H1 (cell line): ENCODE data around the gene HACL1. TPM values are rescaled to one million over a fixed set of nuclear protein-coding genes. Genes with fewer than 3 reads are reported as not detected.

Experiments used
- CTCF ChIA-PET: fragments of 300-600 bp; sonication (Branson Sonifier 250); formaldehyde crosslinking; loops from one replicate; lab custom pipeline; 2021; ENCODE audit not compliant: partially characterized antibody; lab: Charles Lee
- POLR2A ChIA-PET: fragments of 300-600 bp; sonication (Branson Sonifier 250); formaldehyde crosslinking; loops from one replicate; lab custom pipeline; 2021; ENCODE audit warnings: inconsistent platforms; ENCODE audit not compliant: partially characterized antibody; lab: Charles Lee
- DNase-seq, 2 experiments: peaks; one replicate each; pipeline versions ENCODE4 v3.0.0 to v3.0.0-alpha.2; 2010 to 2022; ENCODE audit warnings: low spot score in 2 of 2, low read depth in 1 of 2, mixed read lengths in 1 of 2
- FAIRE-seq: peaks from 2 replicates; lab custom pipeline; 2011; peaks lifted over from hg19 to GRCh38; lab: Jason Lieb, UNC
- H2AFZ ChIP-seq: 2 replicates; pipeline ENCODE4 v1.8.1; 2012; ENCODE audit warnings: low read length, inconsistent platforms
- H2AK5ac ChIP-seq: 2 replicates; pipeline ENCODE4 v1.6.1; 2013; ENCODE audit warnings: low read depth, low read length
- H2BK120ac ChIP-seq: replicated peaks from 2 replicates; pipeline ENCODE3; 2013; ENCODE audit warnings: low read depth, low read length, inconsistent platforms
- H2BK12ac ChIP-seq: 2 replicates; pipeline ENCODE4 v1.6.1; 2013; ENCODE audit warnings: low read depth, low read length
- H2BK15ac ChIP-seq: 2 replicates; pipeline ENCODE4 v1.6.1; 2013; ENCODE audit warnings: low read length
- H2BK20ac ChIP-seq: 2 replicates; pipeline ENCODE4 v1.6.1; 2013; ENCODE audit warnings: low read length
- H2BK5ac ChIP-seq: 2 replicates; pipeline ENCODE4 v1.6.1; 2013; ENCODE audit warnings: low read depth, low read length
- H3K14ac ChIP-seq: 2 replicates; pipeline ENCODE4 v1.6.1; 2013; ENCODE audit warnings: inconsistent platforms; ENCODE audit not compliant: insufficient read length
- H3K18ac ChIP-seq: 2 replicates; pipeline ENCODE4 v1.6.1; 2013; ENCODE audit warnings: low read length; ENCODE audit errors: extremely low read depth
- H3K23ac ChIP-seq: 2 replicates; pipeline ENCODE4 v1.6.1; 2013; ENCODE audit warnings: inconsistent platforms; ENCODE audit not compliant: insufficient read length
- H3K23me2 ChIP-seq: 2 replicates; pipeline ENCODE4 v1.6.1; 2013; ENCODE audit warnings: low read depth, low read length
- H3K27ac ChIP-seq: 2 replicates; pipeline ENCODE4 v1.6.1; 2011; ENCODE audit warnings: low read depth, low read length, inconsistent platforms
- H3K27me3 ChIP-seq, 4 experiments: replicated peaks in 1 of 4; 1 replicate in 1 of 4; 2 replicates in 3 of 4; pipeline versions ENCODE4 v1.6.1 to v1.8.1; 2011 to 2013; ENCODE audit warnings: low read length in 3 of 4, mild to moderate bottlenecking in 3 of 4, inconsistent platforms in 2 of 4, mixed read lengths in 2 of 4, moderate library complexity in 1 of 4; ENCODE audit not compliant: control insufficient read depth in 3 of 4, insufficient read depth in 3 of 4; ENCODE audit errors: extremely low read depth in 1 of 4
- H3K36me3 ChIP-seq, 4 experiments: 2 replicates each; pipeline versions ENCODE4 v1.6.1 to v1.8.1; 2011 to 2013; ENCODE audit warnings: mild to moderate bottlenecking in 4 of 4, low read length in 3 of 4, moderate library complexity in 2 of 4, control low read depth in 1 of 4, inconsistent platforms in 1 of 4; ENCODE audit not compliant: insufficient read depth in 4 of 4, control insufficient read depth in 2 of 4
- H3K4ac ChIP-seq: replicated peaks from 2 replicates; pipeline ENCODE3; 2013; ENCODE audit warnings: low read length, low read depth, mixed read lengths, inconsistent platforms; ENCODE audit not compliant: insufficient read length
- H3K4me1 ChIP-seq, 4 experiments: replicated peaks in 1 of 4; 1 replicate in 1 of 4; 2 replicates in 3 of 4; pipeline versions ENCODE4 v1.6.1 to v1.8.1; 2011 to 2013; ENCODE audit warnings: low read length in 3 of 4, inconsistent platforms in 2 of 4, mixed read lengths in 1 of 4; ENCODE audit not compliant: insufficient read depth in 4 of 4, control insufficient read depth in 3 of 4
- H3K4me2 ChIP-seq, 2 experiments: 2 replicates each; pipeline versions ENCODE4 v1.6.1 to v1.8.1; 2011 to 2013; ENCODE audit warnings: low read depth in 2 of 2, low read length in 2 of 2, control low read depth in 1 of 2, inconsistent platforms in 1 of 2, mild to moderate bottlenecking in 1 of 2; ENCODE audit not compliant: insufficient read depth in 1 of 2
- H3K4me3 ChIP-seq, 4 experiments: fragments of 200-600, 300-600 bp in 1 of 4; sonication (generic), shearing (Covaris generic), sonication (Bioruptor Twin) in 1 of 4; 2 replicates each; pipeline versions ENCODE4 v1.5.1 to v1.8.1; 2011 to 2016; ENCODE audit warnings: low read length in 4 of 4, low read depth in 3 of 4, control low read depth in 2 of 4, inconsistent platforms in 2 of 4, mild to moderate bottlenecking in 2 of 4, mixed read lengths in 1 of 4, moderate library complexity in 1 of 4; ENCODE audit not compliant: insufficient read depth in 2 of 4; ENCODE audit errors: extremely low read depth in 1 of 4
- H3K56ac ChIP-seq: replicated peaks from 2 replicates; pipeline ENCODE3; 2013; ENCODE audit warnings: low read depth, mild to moderate bottlenecking, mixed read lengths, low read length, inconsistent platforms; ENCODE audit not compliant: insufficient read length
- H3K79me1 ChIP-seq: 2 replicates; pipeline ENCODE4 v1.6.1; 2013; ENCODE audit warnings: low read depth, low read length, control low read depth
- H3K79me2 ChIP-seq, 2 experiments: 2 replicates each; pipeline versions ENCODE4 v1.6.1 to v1.8.1; 2012 to 2013; ENCODE audit warnings: low read length in 2 of 2, mild to moderate bottlenecking in 2 of 2, inconsistent platforms in 1 of 2; ENCODE audit not compliant: insufficient read depth in 2 of 2, control insufficient read depth in 1 of 2
- H3K9ac ChIP-seq, 4 experiments: replicated peaks in 1 of 4; 1 replicate in 1 of 4; 2 replicates in 3 of 4; pipeline versions ENCODE4 v1.6.1 to v1.8.1; 2011 to 2013; ENCODE audit warnings: low read depth in 3 of 4, low read length in 3 of 4, control low read depth in 2 of 4, mild to moderate bottlenecking in 2 of 4, moderate library complexity in 2 of 4, inconsistent platforms in 1 of 4; ENCODE audit errors: extremely low read depth in 1 of 4
- H3K9me3 ChIP-seq, 2 experiments: 2 replicates each; pipeline versions ENCODE4 v1.6.1 to v1.8.1; 2012 to 2013; ENCODE audit warnings: mild to moderate bottlenecking in 2 of 2, moderate library complexity in 2 of 2, control low read depth in 1 of 2, inconsistent platforms in 1 of 2, low read depth in 1 of 2, low read length in 1 of 2, mixed read lengths in 1 of 2; ENCODE audit not compliant: insufficient read depth in 2 of 2
- H4K20me1 ChIP-seq, 2 experiments: replicated peaks in 1 of 2; 2 replicates each; pipeline versions ENCODE3 to v1.8.1; 2011 to 2013; ENCODE audit warnings: inconsistent platforms in 2 of 2, low read length in 2 of 2, mild to moderate bottlenecking in 1 of 2; ENCODE audit not compliant: insufficient read depth in 2 of 2, control insufficient read depth in 1 of 2
- H4K5ac ChIP-seq: 2 replicates; pipeline ENCODE4 v1.6.1; 2013; ENCODE audit warnings: low read length, low read depth, mixed read lengths, inconsistent platforms; ENCODE audit not compliant: insufficient read length
- H4K8ac ChIP-seq: 2 replicates; pipeline ENCODE4 v1.8.0; 2013; ENCODE audit warnings: mild to moderate bottlenecking, moderate library complexity, low read length, inconsistent platforms; ENCODE audit not compliant: insufficient read depth; ENCODE audit errors: extremely low read depth
- H4K91ac ChIP-seq: replicated peaks from 2 replicates; pipeline ENCODE3; 2013; ENCODE audit warnings: low read length, mixed read lengths, inconsistent platforms; ENCODE audit not compliant: insufficient read length
- ASH2L ChIP-seq: fragments of 200-600, 300-600 bp; sonication (generic); IDR thresholded peaks from one replicate; pipeline ENCODE4 v1.7.1; 2017; ENCODE audit warnings: low read length
- CBX8 ChIP-seq: fragments of 300-800, 300-1000 bp; sonication (generic); IDR thresholded peaks from 2 replicates; pipeline ENCODE4 v1.7.1; 2016; ENCODE audit warnings: low read depth, low read length, borderline replicate concordance
- EGR1 ChIP-seq: IDR thresholded peaks from 2 replicates; pipeline ENCODE4 v1.6.1; 2011; ENCODE audit warnings: low read depth, low read length, borderline replicate concordance
- EZH2 ChIP-seq: fragments of 200-600 bp; sonication (generic); IDR thresholded peaks from 2 replicates; pipeline ENCODE4 v1.7.1; 2012; ENCODE audit warnings: low read depth, mild to moderate bottlenecking, moderate library complexity, low read length, inconsistent platforms; ENCODE audit not compliant: severe bottlenecking
- GTF2F1 ChIP-seq: IDR thresholded peaks from 2 replicates; pipeline ENCODE4 v1.6.1; 2012; ENCODE audit warnings: low read depth, low read length, improper control_type of control experiment, borderline replicate concordance
- JUN ChIP-seq: IDR thresholded peaks from 2 replicates; pipeline ENCODE4 v1.6.1; 2011; ENCODE audit warnings: low read depth, mild to moderate bottlenecking, improper control_type of control experiment, low read length
- JUND ChIP-seq: IDR thresholded peaks from 2 replicates; pipeline ENCODE4 v1.6.1; 2011; ENCODE audit warnings: mild to moderate bottlenecking, improper control_type of control experiment, low read length
- PHF8 ChIP-seq: fragments of 200-600 bp; sonication (generic); conservative IDR thresholded peaks from 2 replicates; pipeline ENCODE4 v1.7.1; 2012; ENCODE audit warnings: low read depth, mild to moderate bottlenecking, inconsistent platforms, low read length, moderate library complexity
- POU5F1 ChIP-seq: IDR thresholded peaks from 2 replicates; pipeline ENCODE4 v1.6.1; 2011; ENCODE audit warnings: low read depth, mild to moderate bottlenecking, low read length, moderate library complexity
- TBP ChIP-seq: IDR thresholded peaks from 2 replicates; pipeline ENCODE4 v1.6.1; 2011; ENCODE audit warnings: low read depth, low read length, improper control_type of control experiment
- TCF12 ChIP-seq: IDR thresholded peaks from 2 replicates; pipeline ENCODE4 v1.6.1; 2011; ENCODE audit warnings: low read depth, mild to moderate bottlenecking, low read length
- TEAD4 ChIP-seq: IDR thresholded peaks from 2 replicates; pipeline ENCODE4 v1.6.1; 2012; ENCODE audit warnings: low read depth, low read length, inconsistent platforms, mixed read lengths
- USF2 ChIP-seq: IDR thresholded peaks from 2 replicates; pipeline ENCODE4 v1.6.1; 2011; ENCODE audit warnings: low read length, improper control_type of control experiment
- WGBS, 2 experiments: shearing (Covaris generic) in 1 of 2; methylation state at CpG; one replicate each; pipeline versions ENCODE4 v1.1.6 to v1.1.7; 2013 to 2015; ENCODE audit warnings: low lambda C conversion rate in 2 of 2, mixed read lengths in 2 of 2, inconsistent platforms in 1 of 2, low coverage in 1 of 2, missing lambda C conversion rate in 1 of 2; ENCODE audit not compliant: insufficient replicate concordance in 2 of 2, insufficient coverage in 1 of 2, insufficient read length in 1 of 2; ENCODE audit errors: extremely low coverage in 1 of 2, missing lambda C conversion rate in 1 of 2; 5-methylcytosine and 5-hydroxymethylcytosine counted together
- polyA plus RNA-seq, 7 experiments: library from polyadenylated mRNA; depleted of rRNA in 3 of 7; stranded (reverse) in 5 of 7; unstranded in 2 of 7; fragments of >200 nt in 5 of 7; fragments of 200-250 nt in 2 of 7; gene quantifications; 1 replicate in 5 of 7; 2 replicates in 1 of 7; 4 replicates in 1 of 7; pipeline versions ENCODE4 v1.2.1 to v1.2.3, GENCODE V29; 2011 to 2013; ENCODE audit warnings: missing spikeins in 2 of 7, mixed read lengths in 2 of 7
- total RNA-seq: library from RNA; stranded (reverse); fragmentation: NEBNext Ultra II Directional; extraction: Animal tissue kit (Norgen Biotek cat#: 25700); gene quantifications from 2 replicates; pipeline ENCODE4 v1.2.1, GENCODE V29; 2021

HACL1 gene
- total and polyA plus RNA-seq, 2 of the 8 experiments (the other 6 are each of a cell fraction or from before 2014, with no cell fraction given): 38.2 to 46.0 TPM

DNA sequence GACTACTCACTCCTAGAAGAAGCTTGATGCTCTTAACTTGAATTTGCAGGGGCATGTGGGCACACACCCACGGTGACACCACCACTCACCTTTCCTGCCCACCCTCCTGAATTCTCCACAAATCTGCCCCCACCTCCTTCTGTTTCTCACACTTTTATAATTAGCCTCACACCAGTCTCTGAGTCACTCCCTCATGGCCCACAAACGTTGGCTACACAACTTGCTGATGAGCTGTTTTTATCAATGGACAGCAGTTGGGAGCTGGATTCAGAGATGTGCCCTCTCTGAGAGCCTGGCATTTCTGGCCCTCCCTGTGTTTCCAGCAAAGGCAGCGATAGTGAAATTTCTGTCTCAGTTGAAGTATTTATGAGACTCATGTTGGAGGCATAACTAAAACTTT lies 81.2 kb downstream of the HACL1 start:
- Histone ChIP-seq H3K27me3 (peaks cover 2 to 17% (median 9%) of the 10 kb centered on the region in 4 experiments), H3K9me3 (no peaks in the 10 kb centered on the region), H2BK20ac (no peak overlapping the region), H3K79me1 (no peaks in the 10 kb centered on the region), H4K8ac (no peak overlapping the region), H2BK5ac (no peak overlapping the region), H2AK5ac (no peak overlapping the region), H3K4me1 (peaks cover 2 to 12% (median 8%) of the 10 kb centered on the region in 4 experiments; a peak in 6 of 7 replicates), H4K20me1 (no peaks in the 10 kb centered on the region), H3K36me3 (no peaks in the 10 kb centered on the region), H3K27ac (no peak overlapping the region), H2BK120ac (no peak overlapping the region), H3K9ac (no peak overlapping the region), H4K91ac (no peak overlapping the region), H3K14ac (no peak overlapping the region), H3K79me2 (no peaks in the 10 kb centered on the region), H3K4me2 (no peak overlapping the region), H3K4ac (no peak overlapping the region), H3K23ac (no peak overlapping the region), H3K4me3 (no peak overlapping the region), H3K56ac (no peak overlapping the region), H4K5ac (no peak overlapping the region), H3K18ac (no peak overlapping the region), H3K23me2 (no peaks in the 10 kb centered on the region; the same call in 1 of the 2 replicates), H2BK12ac (no peak overlapping the region), H2AFZ (no peak overlapping the region), H2BK15ac (no peak overlapping the region)
- FAIRE-seq (no peak), DNase-seq (no peak)
- TF ChIP-seq GTF2F1 (no peak), USF2 (no peak), JUN (no peak), TBP (no peak), EGR1 (no peak), JUND (no peak), TCF12 (no peak), CBX8 (no peak), ASH2L (no peak), EZH2 (no peak), PHF8 (no peak), POU5F1 (no peak), TEAD4 (no peak)
- ChIA-PET POLR2A (no interaction called here), CTCF (interaction anchor here (1.0 to 1.6 kb wide), 3 partner anchors 8 to 50 kb away, joined by 3 to 4 read pairs (median 3); no protein-coding TSS in a partner anchor)
- WGBS, 2 experiments: 83% methylated on average over 3 of the region's 3 CpGs; no CpG with 5 or more reads in 1 of the 2 experiments
